Stimulated activated CD4-positive, alpha-beta T cell treated with anti-CD3 and anti-CD28 coated beads, Interleukin-1b, Interleukin-23, amount 100 ng/mL, for 48 hours (primary cell): Measurements from ENCODE around the gene SHB.
"Not testable (repeated sequence)": the region's sequence is repeated elsewhere in the genome, so short reads cannot be mapped to it uniquely, and the experiment has no call there.

Experiments used
- DNase-seq: peaks from one replicate; pipeline ENCODE4 v3.0.0-alpha.2; 2020

The SHB gene

GRCh38 chr9:38062106-38062497 is 6.9 kb downstream of the SHB start:
- no peak for DNase-seq

GRCh38 chr9:38061326-38061977 is 7.6 kb downstream of the SHB start:
- DNase-seq: no peak

- no peak for DNase-seq
These were observed 8.3 kb downstream of the SHB start for GRCh38 chr9:38060681-38061080.

GRCh38 chr9:38059233-38059936 is 9.6 kb downstream of the SHB start:
- DNase-seq: no peak

GRCh38 chr9:38058452-38059232 is 10.4 kb downstream of the SHB start:
- no peak for DNase-seq

- DNase-seq: no peak
These were observed 11.4 kb downstream of the SHB start for GRCh38 chr9:38057416-38058195.

GRCh38 chr9:38054653-38055052 is 14.4 kb downstream of the SHB start:
- no peak for DNase-seq

- no peak for DNase-seq
These were observed 15.1 kb downstream of the SHB start for GRCh38 chr9:38053697-38054461.

GRCh38 chr9:38051780-38052546 is 17.1 kb downstream of the SHB start:
- no peak for DNase-seq

- DNase-seq: no peak
These were observed 20.6 kb downstream of the SHB start for GRCh38 chr9:38048316-38048969.

- DNase-seq: no peak
These were observed 21.5 kb downstream of the SHB start for GRCh38 chr9:38047301-38048251.

GRCh38 chr9:38046661-38047300 is 22.2 kb downstream of the SHB start:
- no peak for DNase-seq

GRCh38 chr9:38045939-38046338 is 23.1 kb downstream of the SHB start:
- not testable (repeated sequence) for DNase-seq

- DNase-seq: no peak
These were observed 24.3 kb downstream of the SHB start for GRCh38 chr9:38044706-38045105.

- DNase-seq: no peak
These were observed 24.9 kb downstream of the SHB start for GRCh38 chr9:38043931-38044623.

GRCh38 chr9:38042626-38043357 is 26.2 kb downstream of the SHB start:
- DNase-seq: no peak

GRCh38 chr9:38041564-38042243 is 27.3 kb downstream of the SHB start:
- DNase-seq: no peak
